Measurements from ENCODE around the gene CASZ1.

Gene CASZ1

GRCh38 chr1:10796029-10796944 lies at the start of gene CASZ1:
CASZ1 (minus strand) TSS chr1:10796646; CDS start chr1:10693889, 102,757 bp downstream.
- no peak for DNase-seq

GRCh38 chr1:10843697-10844096 lies 47.3 kb upstream of the CASZ1 start:
- no peak for DNase-seq

DNA sequence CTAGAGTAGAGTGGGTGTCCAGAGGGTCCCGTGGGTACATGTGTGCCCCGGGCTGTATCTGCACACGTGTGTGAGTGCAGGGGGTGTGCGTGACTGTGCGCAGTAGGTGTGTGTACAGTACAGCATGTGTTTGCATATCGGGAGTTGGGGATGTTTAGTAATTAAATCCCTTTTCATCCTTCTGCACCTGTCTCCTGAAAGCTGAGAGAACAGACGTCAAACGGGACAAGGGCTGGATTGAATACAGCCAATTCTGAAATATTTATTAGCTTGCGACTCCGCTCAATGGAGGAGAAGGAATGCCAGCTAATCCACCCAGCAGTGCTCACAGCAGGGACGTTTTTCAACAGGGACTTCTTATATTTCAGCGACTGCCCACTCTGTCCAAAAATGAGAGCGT lies 44.7 kb upstream of the CASZ1 start:
- no peak for DNase-seq

GRCh38 chr1:10839188-10839770 lies 42.8 kb upstream of the CASZ1 start:
- DNase-seq = no peak

DNA sequence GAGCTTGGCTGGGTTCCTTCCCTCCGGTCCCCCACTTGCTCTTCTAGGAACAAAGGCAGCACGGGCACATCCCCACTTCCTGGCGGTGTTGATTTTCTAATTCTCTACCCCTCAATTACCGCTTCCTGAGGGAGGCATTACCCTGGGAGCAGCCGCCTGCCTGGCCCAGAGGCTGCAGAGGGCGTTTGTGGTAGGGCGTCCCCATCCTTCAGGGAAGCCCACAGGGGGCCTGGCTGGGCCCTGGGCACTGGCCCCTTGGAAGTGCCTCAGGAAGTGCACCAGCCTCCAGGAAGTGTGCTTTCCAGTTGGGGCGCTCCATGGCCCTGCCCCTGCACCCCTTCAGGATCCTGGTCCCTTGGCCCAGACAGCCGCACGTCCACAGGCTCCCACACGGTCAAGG lies 42.1 kb upstream of the CASZ1 start:
- DNase-seq = no peak

DNA sequence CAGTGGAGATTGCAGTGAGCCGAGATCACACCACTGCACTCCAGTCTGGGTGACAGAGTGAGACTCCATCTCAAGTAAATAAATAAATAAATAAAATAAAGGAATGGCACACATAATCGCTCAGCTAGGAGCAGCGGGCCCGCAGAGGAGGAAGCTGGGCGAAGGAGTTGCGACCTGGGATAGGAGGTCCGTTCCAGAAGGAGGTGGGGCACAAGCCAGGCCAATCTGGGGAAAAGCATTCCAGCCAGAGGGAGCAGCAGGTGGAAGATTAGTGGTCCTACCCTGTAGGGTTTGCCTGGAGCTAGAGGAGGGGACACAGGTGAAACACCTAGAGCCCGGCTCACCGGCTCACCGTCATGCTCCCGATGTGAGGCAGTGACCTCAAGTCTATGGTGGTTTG lies 40.3 kb upstream of the CASZ1 start:
- no peak for DNase-seq

DNA sequence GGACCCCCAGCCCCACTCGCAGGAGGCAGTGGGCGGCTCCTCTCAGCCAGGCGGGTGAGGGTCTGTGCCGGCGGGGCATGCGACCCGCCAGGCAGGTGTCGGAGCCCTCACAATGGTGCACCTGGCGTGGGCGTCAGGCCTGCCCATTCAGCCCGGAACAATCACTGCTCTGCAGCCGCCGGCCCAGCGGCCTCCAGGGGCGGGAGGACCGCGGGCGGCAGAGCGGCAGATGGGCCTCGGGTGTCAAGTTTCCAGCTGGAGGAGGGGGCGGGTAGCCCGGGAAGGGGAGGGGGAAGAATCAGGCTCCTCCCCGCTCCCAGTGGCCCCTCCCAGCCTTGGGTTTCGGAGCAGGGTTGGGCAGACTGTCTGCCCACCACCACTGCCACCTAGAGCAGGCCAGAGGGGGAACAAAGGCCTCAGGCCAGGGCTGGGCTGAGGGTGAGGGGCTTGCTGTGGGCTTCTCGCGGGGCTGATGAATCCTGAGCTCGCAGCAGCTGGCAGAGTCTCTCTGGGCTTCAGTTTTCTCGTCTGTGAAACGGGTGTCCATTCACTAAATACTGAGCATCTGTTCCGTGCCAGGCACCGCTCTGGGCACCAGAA lies 39.5 kb upstream of the CASZ1 start:
- no peak for DNase-seq

GRCh38 chr1:10835421-10835820 lies 39.0 kb upstream of the CASZ1 start:
- DNase-seq = no peak

DNA sequence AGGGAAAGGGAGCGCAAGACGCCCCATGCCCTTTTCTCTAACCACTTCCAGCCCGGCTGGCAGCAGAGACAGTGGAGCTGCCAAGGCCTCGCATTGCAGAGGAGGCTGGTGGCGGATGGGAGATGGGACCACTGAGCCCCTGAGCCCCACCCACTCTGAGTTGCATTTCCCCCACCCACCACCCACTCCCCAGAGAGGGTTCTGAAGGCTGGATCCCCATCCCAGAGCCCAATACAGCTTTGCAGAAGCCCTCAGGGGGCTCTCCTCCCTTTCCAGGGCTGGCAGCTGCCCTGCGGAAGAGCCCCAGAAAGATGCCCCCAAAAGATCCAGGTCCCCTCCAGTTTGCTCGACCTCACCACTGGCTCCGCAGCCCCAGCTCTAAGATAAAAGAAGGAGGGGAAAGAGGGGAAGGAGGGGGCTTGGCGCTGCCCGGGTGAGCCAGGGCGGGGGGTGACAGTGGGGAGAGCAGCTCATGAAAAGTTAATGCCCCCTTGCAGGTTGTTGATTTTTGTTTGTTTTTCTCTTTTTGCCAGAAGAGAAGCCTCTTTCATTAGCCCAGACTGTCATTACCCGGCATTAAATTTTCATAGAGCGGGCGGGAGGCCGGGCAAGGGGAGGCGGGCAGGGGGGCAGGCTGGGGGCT lies 38.4 kb upstream of the CASZ1 start:
- no peak for DNase-seq

DNA sequence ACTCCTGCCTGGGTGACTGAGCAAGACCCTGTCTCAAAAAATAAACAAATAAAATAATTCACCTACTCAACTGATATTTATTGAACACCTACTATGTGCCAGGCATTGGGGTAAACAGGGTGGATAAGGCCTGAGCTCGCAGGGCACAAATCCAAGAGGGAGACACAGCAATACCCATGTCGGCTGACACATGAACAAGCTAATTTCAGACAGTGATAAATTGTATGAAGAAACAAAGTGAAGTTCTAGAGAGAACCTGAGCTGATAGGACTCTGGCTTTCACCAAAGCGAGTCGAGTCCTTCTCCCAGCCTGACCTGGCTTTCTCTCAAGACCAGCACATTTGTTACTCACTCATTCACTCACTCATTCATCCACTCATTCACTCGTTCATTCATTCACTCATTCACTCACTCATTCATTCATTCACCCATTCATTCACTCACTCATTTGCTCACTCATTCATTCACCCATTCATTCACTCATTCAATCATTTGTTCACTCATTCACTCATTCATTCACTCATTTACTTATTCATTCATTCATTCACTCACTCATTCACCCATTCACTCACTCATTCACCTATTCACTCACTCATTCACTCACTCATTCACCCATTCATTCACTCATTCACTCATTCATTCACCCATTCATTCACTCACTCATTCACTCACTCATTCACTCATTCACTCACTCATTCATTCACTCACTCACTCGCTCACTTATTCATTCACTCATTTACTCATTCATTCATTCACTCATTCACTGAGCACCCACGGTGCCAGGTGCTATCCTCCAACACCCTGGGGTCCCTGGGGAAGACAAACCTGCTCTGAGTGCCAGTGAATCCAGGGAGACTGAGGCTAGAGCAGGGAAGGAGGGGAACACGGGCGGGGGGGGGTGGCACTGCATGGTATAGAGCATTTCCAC lies 37.4 kb upstream of the CASZ1 start:
- no peak for DNase-seq

GRCh38 chr1:10832703-10833102 lies 36.3 kb upstream of the CASZ1 start:
- DNase-seq = no peak

DNA sequence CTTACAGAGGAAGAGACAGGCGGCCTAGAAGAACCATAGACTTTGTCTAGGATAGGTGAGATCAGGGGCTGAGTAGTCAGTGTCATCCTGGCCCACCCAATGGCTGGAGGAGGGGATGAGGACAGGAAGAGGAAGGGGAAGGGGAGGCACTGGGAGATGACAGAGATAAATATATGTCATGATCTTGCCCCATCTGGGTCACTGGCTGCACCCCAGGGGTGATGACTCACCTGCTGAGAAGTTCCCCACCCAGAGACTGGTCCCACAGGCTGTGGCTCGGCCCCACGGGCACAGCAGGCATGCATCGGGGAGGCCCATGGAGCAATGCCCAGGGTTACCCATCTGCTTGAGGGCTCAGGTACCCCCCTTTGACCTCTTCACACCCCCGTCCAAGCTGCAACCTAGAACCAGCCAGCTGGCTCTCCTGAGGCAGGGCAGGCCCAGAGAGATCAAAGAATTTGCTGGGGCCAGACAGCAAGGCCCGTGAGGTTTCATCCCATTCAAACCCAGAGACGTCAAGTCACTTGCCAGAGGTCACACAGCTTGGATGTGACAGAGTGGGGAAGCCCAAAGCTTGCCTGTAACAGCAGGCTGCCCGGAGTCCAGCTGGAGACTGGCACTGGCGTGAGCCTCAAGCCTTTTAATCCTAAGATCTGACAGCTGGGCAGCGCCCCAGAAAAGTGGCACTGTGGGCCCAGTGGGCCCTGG lies 34.7 kb upstream of the CASZ1 start:
- DNase-seq = peak; percentile 6

GRCh38 chr1:10829965-10830515 lies 33.6 kb upstream of the CASZ1 start:
- DNase-seq = no peak

GRCh38 chr1:10829067-10829818 lies 32.8 kb upstream of the CASZ1 start:
- no peak for DNase-seq

GRCh38 chr1:10827377-10828333 lies 31.2 kb upstream of the CASZ1 start:
- DNase-seq = no peak

DNA sequence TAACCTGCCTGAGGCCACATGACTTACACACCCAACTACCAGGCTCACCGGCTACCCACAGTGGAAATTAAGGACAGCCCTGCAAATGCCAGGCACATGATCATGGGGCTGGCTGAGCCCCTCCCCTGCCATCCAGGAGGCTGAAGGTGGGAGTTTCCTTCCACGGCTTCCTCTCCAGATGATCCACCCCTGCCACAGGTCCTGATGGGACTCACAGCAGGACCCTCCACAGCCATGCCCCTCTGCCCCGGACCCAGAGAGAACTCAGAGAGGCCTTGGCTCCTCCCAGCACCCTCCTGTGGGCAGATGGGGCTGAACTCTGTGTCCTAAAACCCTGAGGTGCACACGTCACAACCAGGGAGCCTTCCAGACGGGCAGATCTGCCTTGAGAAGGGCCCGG lies 29.1 kb upstream of the CASZ1 start:
- no peak for DNase-seq

DNA sequence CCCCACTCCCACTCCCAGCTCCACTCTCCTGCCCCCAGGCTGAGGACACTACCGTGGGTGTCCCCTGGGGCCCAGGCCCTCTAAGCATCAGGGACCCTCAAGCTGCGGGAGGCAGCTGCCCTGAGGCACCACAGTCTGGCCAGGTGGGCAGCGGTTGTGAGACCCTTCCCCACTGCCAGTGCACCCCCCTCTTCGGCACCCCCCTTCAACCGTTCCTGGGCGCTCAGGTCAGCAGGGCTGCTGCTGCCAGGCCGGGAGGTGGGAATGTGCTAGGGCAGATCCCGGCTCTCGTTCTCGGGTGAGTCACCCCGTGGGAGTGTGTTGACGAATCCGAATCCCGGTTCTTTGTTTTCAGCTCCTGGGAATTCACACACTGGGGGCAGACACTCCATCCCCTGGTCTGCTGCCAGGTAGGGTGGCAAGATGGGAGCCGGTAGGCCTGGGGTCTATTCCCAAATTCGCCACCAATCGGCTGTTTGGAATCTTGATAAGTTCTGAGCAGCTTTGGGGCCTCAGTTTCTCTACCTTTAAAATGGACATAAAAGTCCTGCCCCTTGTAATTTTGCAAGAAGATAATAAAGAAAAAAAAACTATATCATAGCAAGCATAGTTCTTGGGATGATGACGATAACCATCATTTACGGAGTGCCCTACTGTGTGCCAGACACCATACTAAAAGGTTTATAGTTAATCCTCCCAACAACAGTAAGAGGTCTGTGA lies 28.5 kb upstream of the CASZ1 start:
- DNase-seq = no peak

DNA sequence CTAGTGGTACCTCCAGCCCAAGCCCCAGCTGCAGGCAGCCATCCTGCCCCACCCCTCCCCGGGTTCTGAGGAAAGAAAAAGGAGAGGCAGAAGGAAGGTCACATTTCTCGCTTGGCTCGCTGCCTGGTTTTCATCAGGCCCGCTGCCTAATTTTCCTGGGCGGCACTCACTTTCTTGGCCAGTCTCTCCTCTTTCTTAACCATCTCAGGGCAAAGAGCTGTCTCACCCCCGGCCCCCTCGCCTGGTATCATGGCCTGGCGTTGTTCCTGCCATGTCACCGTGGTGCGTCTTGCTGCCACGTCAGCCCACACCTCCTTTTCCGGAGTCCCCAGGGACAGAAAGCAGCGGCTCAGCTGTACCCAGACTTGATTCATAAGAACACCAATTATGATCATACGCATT lies 26.6 kb upstream of the CASZ1 start:
- DNase-seq = no peak

- no peak for DNase-seq
Measured at GRCh38 chr1:10821388-10821787, 24.9 kb upstream of the CASZ1 start.

Data from CD4-positive, alpha-beta T cell treated with Interleukin-17A for 4 hours (primary cell).